ENCODE data around the gene GPR27.

- TF ChIP-seq EZH2phosphoT487 (conservative IDR thresholded peaks at IDR 0.05; ENCODE audit: low read length), result no peak
- TF ChIP-seq CTCF (IDR thresholded peaks at IDR 0.05; ENCODE audit: insufficient read depth, low read length, poor library complexity, severe bottlenecking), result no peak
These were observed 32.0 kb upstream of the GPR27 start for GRCh38 chr3:71721651-71722157.

All from SU-DHL-6 (cell line).